AG04450 (cell line): ENCODE results near the gene THBS2. TPM values are rescaled to one million over a fixed set of nuclear protein-coding genes. Genes with fewer than 3 reads are reported as not detected.

Experiments used
- CTCF ChIA-PET: fragments of 300-600, 350-600 bp; formaldehyde crosslinking; extraction: SDS; loops from one replicate; lab custom pipeline; 2022; ENCODE audit warnings: antibody characterized with exemption, inconsistent platforms; lab: Charles Lee
- POLR2A ChIA-PET: fragments of 350-600 bp; formaldehyde crosslinking; extraction: SDS; loops from one replicate; lab custom pipeline; 2021; ENCODE audit warnings: antibody characterized with exemption, inconsistent platforms; lab: Yijun Ruan, JAX
- DNase-seq: peaks from one replicate; pipeline ENCODE4 v3.0.0-alpha.2; 2011; ENCODE audit warnings: low read depth, low spot score
- H3K27ac ChIP-seq: one replicate; pipeline ENCODE4 v1.5.1; 2012; ENCODE audit warnings: low read depth, low read length, control low read depth
- H3K27me3 ChIP-seq: one replicate; pipeline ENCODE4 v1.6.0; 2012; ENCODE audit warnings: low read length; ENCODE audit not compliant: control insufficient read depth, insufficient read depth
- H3K4me3 ChIP-seq: 2 replicates; pipeline ENCODE4 v1.5.1; 2011; ENCODE audit warnings: mild to moderate bottlenecking, low read depth, low read length, control low read depth
- H3K9me3 ChIP-seq: 2 replicates; pipeline ENCODE4 v1.5.1; 2012; ENCODE audit warnings: low read length; ENCODE audit not compliant: control insufficient read depth, insufficient read depth
- CTCF ChIP-seq: IDR thresholded peaks from 2 replicates; pipeline ENCODE4 v1.5.1; 2011; ENCODE audit warnings: low read depth, low read length, control low read depth, inconsistent platforms
- polyA plus RNA-seq: library from polyadenylated mRNA; depleted of rRNA; stranded (reverse); fragments of >200 nt; gene quantifications from 2 replicates; pipeline ENCODE4 v1.2.3, GENCODE V29; 2011

Gene THBS2
- polyA plus RNA-seq, 1 experiment = 95.8 TPM

- ChIA-PET CTCF (no interaction called here), POLR2A (interaction anchor here (0.6 to 1.6 kb wide), 5 partner anchors 19 to 70 kb away, joined by 3 to 9 read pairs (median 6); no protein-coding TSS in a partner anchor)
- Histone ChIP-seq H3K9me3 (peaks cover 23% of the 10 kb centered on the region), H3K27me3 (no peaks in the 10 kb centered on the region), H3K4me3 (no peak overlapping the region), H3K27ac (peak overlapping the region; percentile 99)
- DNase-seq = no peak
- TF ChIP-seq CTCF = no peak
Observed at GRCh38 chr6:169166896-169167580, 86.6 kb downstream of the THBS2 start.
